ENCODE data around the gene TSPAN18.

TSPAN18 gene

DNA sequence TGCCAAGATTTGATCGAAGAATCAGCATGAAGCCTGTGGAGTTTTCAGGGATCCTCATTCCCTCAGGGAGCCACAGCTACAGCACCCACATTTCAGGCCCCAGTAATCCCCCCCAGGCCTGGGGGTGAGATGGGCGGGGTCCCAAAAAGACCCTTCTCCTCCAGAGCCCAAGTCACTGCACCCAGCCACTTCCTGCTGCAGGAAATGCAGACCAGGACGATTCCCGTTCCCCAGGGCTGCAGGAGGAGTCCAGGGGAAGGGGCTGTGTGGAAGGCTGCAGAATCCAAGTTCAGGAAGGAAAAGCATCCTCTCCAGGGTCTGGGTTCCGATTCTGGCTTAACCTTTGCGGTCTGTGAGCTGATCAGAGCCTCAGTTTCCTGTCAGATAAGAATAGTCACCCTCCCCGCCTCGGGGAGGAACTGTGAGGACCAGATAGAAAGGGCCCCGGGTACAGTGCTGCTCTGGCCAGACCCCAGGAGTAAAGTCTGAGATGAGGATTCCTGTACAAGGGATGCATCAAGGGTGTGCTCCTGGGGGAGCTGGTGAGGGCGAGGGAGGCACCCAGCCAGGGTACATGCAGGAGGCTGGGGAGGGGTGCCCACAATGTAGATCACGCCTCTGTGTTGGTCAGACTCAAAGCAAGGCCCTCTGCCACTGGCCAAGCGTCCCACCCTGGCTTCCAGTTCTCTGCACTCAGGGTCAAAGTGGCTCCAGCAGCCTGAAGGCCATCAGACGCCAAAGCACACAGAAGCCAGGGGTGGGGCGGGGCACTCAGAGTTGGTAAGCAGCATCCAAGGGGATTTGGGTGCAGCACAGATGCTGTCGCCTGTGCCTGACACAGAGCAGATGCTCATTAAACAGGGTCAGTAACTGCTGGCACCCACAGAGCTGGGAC is 254.0 kb downstream of the TSPAN18 start:
- Histone ChIP-seq H3K27me3 (ENCODE audit: insufficient read depth, insufficient read length) (no peaks in the 10 kb centered on the region), H3K9me3 (ENCODE audit: insufficient read depth, low read length) (no peaks in the 10 kb centered on the region), H3K36me3 (ENCODE audit: insufficient read depth, insufficient read length, low read length) (no peaks in the 10 kb centered on the region), H3K9ac (ENCODE audit: insufficient read length, low read depth) (no peak overlapping the region), H3K4me3 (ENCODE audit: insufficient read length, low read depth) (no peak overlapping the region), H3K4me1 (ENCODE audit: insufficient read depth, insufficient read length) (peaks cover 34% of the 10 kb centered on the region)
- DNase-seq (ENCODE audit: low read depth, low spot score) = no peak
- TF ChIP-seq YY1 (IDR thresholded peaks at IDR 0.05; ENCODE audit: insufficient read depth, insufficient read length) (no peak), SUZ12 (IDR thresholded peaks at IDR 0.05; ENCODE audit: extremely low read depth, insufficient read depth, insufficient read length) (no peak)
